ENCODE measurements around the gene PBXIP1.

The PBXIP1 gene

DNA sequence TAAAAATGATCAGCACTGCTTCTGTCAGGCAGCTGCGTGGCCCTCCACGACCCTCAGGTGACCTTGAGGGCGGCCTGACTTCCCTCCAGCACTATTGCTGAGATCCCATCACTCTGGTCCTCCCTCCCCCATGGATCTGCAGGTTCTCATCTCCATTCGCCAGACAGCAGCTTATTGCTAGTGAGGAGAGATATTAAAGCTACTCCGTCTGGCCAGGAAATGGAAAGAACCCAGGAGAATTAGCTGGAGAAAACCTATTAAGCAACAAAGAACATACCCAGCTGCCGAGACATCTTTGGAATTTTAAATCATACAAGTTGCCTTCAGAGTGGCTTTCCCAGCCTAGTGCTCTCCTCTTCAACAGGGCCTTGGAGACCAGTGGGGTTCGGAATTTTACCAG lies 60.1 kb downstream of the PBXIP1 start:
- DNase-seq (ENCODE audit: low read depth in 2 of 2) = no peak
